CD4-positive, alpha-beta T cell treated with Interleukin-2 at 100 ng/mL for 4 hours (primary cell): Measurements from ENCODE around the gene ADD2.
"Not testable (repeated sequence)": the region's sequence is repeated elsewhere in the genome, so short reads cannot be mapped to it uniquely, and the experiment has no call there.

Experiments
- DNase-seq: peaks from one replicate; pipeline ENCODE4 v3.0.0-alpha.2; 2020; ENCODE audit warnings: low spot score

Gene ADD2

GRCh38 chr2:70767699-70768589 lies at the start of gene ADD2:
TSS of gene ADD2 (minus strand) at chr2:70768200. CDS start at chr2:70706408, 61,792 bp downstream.
- DNase-seq = no peak

- DNase-seq = no peak
Observed at GRCh38 chr2:70817284-70817954, 49.4 kb upstream of the ADD2 start.

- DNase-seq = no peak
Observed at GRCh38 chr2:70816726-70817125, 48.7 kb upstream of the ADD2 start.

GRCh38 chr2:70808983-70809958 lies 41.3 kb upstream of the ADD2 start:
- DNase-seq = no peak

GRCh38 chr2:70807828-70808118 lies 39.8 kb upstream of the ADD2 start:
- no peak for DNase-seq

GRCh38 chr2:70807102-70807827 lies 39.3 kb upstream of the ADD2 start:
- DNase-seq = no peak

- no peak for DNase-seq
Observed at GRCh38 chr2:70806620-70807019, 38.6 kb upstream of the ADD2 start.

- DNase-seq = no peak
Observed at GRCh38 chr2:70806013-70806412, 38.0 kb upstream of the ADD2 start.

GRCh38 chr2:70801607-70802263 lies 33.7 kb upstream of the ADD2 start:
- DNase-seq = no peak

- DNase-seq = no peak
Observed at GRCh38 chr2:70799706-70800105, 31.7 kb upstream of the ADD2 start.

GRCh38 chr2:70797996-70798395 lies 30.0 kb upstream of the ADD2 start:
- not testable (repeated sequence) for DNase-seq

GRCh38 chr2:70797506-70797905 lies 29.5 kb upstream of the ADD2 start:
- DNase-seq = no peak

- no peak for DNase-seq
Observed at GRCh38 chr2:70796262-70796661, 28.3 kb upstream of the ADD2 start.

- DNase-seq = no peak
Observed at GRCh38 chr2:70795164-70795995, 27.4 kb upstream of the ADD2 start.

- no peak for DNase-seq
Observed at GRCh38 chr2:70793450-70793849, 25.4 kb upstream of the ADD2 start.

- DNase-seq = no peak
Observed at GRCh38 chr2:70790136-70790828, 22.3 kb upstream of the ADD2 start, which contains the start of gene FIGLA. TSS of gene FIGLA (minus strand) at chr2:70790643. CDS start at chr2:70790638, 5 bp downstream.

GRCh38 chr2:70789304-70790135 lies 21.5 kb upstream of the ADD2 start:
- peak; percentile 59 for DNase-seq

GRCh38 chr2:70785137-70785911 lies 17.3 kb upstream of the ADD2 start:
- peak; percentile 22 for DNase-seq
